Ishikawa (cell line): ENCODE results near the gene GAS2L2.
A peak's percentile ranks its signal among the peaks of the same experiment; 100 is the strongest.

Source experiments
- CEBPB ChIP-seq: IDR thresholded peaks from 2 replicates; pipeline ENCODE4 v1.6.1; 2012
- CREB1 ChIP-seq: IDR thresholded peaks from 2 replicates; pipeline ENCODE4 v1.6.1; 2012; ENCODE audit warnings: low read depth
- EGR1 ChIP-seq: IDR thresholded peaks from 2 replicates; pipeline ENCODE4 v1.6.1; 2012
- EP300 ChIP-seq: IDR thresholded peaks from 2 replicates; pipeline ENCODE4 v1.6.1; 2012; ENCODE audit warnings: borderline replicate concordance
- FOXM1 ChIP-seq: IDR thresholded peaks from 2 replicates; pipeline ENCODE4 v1.6.1; 2012; ENCODE audit warnings: low read depth, borderline replicate concordance
- NFIC ChIP-seq: IDR thresholded peaks from 2 replicates; pipeline ENCODE4 v1.6.1; 2012
- RAD21 ChIP-seq: IDR thresholded peaks from 2 replicates; pipeline ENCODE4 v1.6.1; 2012; ENCODE audit warnings: low read depth
- TAF1 ChIP-seq: IDR thresholded peaks from 2 replicates; pipeline ENCODE4 v1.6.1; 2012; ENCODE audit warnings: low read depth, mild to moderate bottlenecking
- TCF12 ChIP-seq: IDR thresholded peaks from 2 replicates; pipeline ENCODE4 v1.6.1; 2012; ENCODE audit warnings: low read depth
- TEAD4 ChIP-seq: IDR thresholded peaks from 2 replicates; pipeline ENCODE4 v1.6.1; 2012
- USF1 ChIP-seq: IDR thresholded peaks from 2 replicates; pipeline ENCODE4 v1.6.1; 2012
- YY1 ChIP-seq: IDR thresholded peaks from 2 replicates; pipeline ENCODE4 v1.6.1; 2012; ENCODE audit warnings: low read depth
- ZBTB7A ChIP-seq: IDR thresholded peaks from 2 replicates; pipeline ENCODE4 v1.6.1; 2012; ENCODE audit warnings: low read depth
- TF ChIP-seq, protein P1 (sequence below): IDR thresholded peaks from 2 replicates; pipeline ENCODE4 v1.6.1; 2012; ENCODE audit warnings: low read depth, mild to moderate bottlenecking
- TF ChIP-seq, protein P2 (sequence below): IDR thresholded peaks from 2 replicates; pipeline ENCODE4 v1.6.1; 2012

Gene GAS2L2

DNA sequence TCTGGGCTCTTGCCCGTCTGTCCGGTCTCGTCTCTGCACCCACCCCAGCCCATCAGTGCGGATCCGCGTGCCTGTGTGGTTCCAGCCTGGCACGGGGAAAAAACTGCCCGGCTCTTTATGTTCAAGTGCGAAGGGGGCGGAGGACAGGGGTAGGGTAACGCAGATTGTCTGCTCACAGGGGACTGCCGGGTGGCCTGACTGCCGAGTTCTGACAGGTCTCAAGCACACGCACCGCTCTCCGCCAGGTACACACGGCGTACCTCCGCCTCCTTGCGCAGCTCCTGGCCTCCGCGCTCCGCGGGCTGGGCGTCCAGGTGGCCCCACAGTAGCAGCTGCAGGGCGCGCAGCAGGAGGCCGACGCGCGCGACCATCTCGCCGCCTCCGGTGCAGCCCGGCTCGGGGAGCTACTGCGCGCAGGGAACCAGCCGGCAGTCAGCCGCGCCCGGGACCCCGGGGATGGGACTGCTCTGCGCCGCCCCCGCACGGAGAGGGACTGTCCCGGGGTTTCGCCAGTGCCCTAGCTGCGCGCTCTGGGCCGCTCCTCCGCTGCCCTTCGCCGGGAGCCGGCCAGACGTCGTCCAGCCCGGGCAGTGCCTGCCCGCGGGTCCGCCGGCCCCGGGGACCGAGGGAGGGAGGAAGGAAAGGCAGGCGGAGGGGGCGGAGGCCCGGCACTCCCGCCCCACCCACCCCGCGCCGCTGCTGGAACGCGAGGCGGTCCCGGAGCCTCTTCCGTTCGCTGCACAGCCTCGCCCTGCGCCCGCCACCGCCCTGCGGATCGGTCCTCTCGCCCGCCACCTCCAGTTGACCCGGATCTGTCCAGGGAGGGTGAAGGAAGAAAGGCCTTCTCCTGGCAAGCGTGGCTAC lies 42.2 kb upstream of the GAS2L2 start, which contains the start of gene MMP28:
MMP28 (minus strand) TSS at position 635 of the 864 bp plus-strand sequence; CDS start at position 371, 264 bp downstream.
- TF ChIP-seq YY1: no peak
- no peak for TF ChIP-seq TAF1
- TF ChIP-seq NFIC: no peak
- peak; percentile 40; the same call in 1 of the 2 replicates for TF ChIP-seq TCF12
- TF ChIP-seq, protein P1, sequence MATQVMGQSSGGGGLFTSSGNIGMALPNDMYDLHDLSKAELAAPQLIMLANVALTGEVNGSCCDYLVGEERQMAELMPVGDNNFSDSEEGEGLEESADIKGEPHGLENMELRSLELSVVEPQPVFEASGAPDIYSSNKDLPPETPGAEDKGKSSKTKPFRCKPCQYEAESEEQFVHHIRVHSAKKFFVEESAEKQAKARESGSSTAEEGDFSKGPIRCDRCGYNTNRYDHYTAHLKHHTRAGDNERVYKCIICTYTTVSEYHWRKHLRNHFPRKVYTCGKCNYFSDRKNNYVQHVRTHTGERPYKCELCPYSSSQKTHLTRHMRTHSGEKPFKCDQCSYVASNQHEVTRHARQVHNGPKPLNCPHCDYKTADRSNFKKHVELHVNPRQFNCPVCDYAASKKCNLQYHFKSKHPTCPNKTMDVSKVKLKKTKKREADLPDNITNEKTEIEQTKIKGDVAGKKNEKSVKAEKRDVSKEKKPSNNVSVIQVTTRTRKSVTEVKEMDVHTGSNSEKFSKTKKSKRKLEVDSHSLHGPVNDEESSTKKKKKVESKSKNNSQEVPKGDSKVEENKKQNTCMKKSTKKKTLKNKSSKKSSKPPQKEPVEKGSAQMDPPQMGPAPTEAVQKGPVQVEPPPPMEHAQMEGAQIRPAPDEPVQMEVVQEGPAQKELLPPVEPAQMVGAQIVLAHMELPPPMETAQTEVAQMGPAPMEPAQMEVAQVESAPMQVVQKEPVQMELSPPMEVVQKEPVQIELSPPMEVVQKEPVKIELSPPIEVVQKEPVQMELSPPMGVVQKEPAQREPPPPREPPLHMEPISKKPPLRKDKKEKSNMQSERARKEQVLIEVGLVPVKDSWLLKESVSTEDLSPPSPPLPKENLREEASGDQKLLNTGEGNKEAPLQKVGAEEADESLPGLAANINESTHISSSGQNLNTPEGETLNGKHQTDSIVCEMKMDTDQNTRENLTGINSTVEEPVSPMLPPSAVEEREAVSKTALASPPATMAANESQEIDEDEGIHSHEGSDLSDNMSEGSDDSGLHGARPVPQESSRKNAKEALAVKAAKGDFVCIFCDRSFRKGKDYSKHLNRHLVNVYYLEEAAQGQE: no peak
- no peak for TF ChIP-seq ZBTB7A
- TF ChIP-seq EGR1: peak; percentile 52
- TF ChIP-seq, protein P2, sequence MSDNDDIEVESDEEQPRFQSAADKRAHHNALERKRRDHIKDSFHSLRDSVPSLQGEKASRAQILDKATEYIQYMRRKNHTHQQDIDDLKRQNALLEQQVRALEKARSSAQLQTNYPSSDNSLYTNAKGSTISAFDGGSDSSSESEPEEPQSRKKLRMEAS: no peak
- TF ChIP-seq EP300: no peak
- no peak for TF ChIP-seq USF1
- TF ChIP-seq FOXM1: no peak
- TF ChIP-seq TEAD4: no peak
- TF ChIP-seq RAD21: no peak
- no peak for TF ChIP-seq CREB1
- no peak for TF ChIP-seq CEBPB

GRCh38 chr17:35793257-35793656 lies 40.2 kb upstream of the GAS2L2 start:
- no peak for TF ChIP-seq EGR1

GRCh38 chr17:35791681-35792350 lies 38.8 kb upstream of the GAS2L2 start:
- TF ChIP-seq YY1: no peak

DNA sequence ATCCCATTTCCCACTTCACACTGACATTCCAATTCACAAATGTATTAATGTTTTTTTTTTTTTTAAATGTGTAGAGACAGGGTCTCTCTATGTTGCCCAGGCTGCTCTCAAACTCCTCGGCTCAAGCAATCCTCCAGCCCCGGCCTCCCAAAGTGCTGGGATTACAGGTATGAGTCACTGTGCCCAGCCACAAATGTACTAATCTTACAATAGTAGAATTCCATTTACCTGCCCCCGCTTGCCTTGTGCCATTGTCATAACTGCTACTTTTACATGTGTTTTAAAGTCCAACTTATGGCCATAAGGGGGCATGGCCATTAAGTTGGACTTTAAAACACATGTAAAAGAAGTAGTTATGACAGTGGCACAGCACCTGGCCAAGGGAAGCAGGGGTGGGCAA lies 37.8 kb upstream of the GAS2L2 start:
- no peak for TF ChIP-seq CREB1
- TF ChIP-seq, protein P2: no peak
- no peak for TF ChIP-seq USF1
- no peak for TF ChIP-seq RAD21
- TF ChIP-seq, protein P1: no peak
- no peak for TF ChIP-seq TAF1
- no peak for TF ChIP-seq EP300
- no peak for TF ChIP-seq TEAD4
- TF ChIP-seq CEBPB: no peak
- no peak for TF ChIP-seq FOXM1

GRCh38 chr17:35788477-35789368 lies 35.7 kb upstream of the GAS2L2 start:
- no peak for TF ChIP-seq TEAD4
- TF ChIP-seq CEBPB: no peak
- no peak for TF ChIP-seq USF1
- no peak for TF ChIP-seq NFIC
- TF ChIP-seq YY1: no peak
- TF ChIP-seq CREB1: no peak
- TF ChIP-seq EGR1: no peak
- TF ChIP-seq, protein P2: no peak
- no peak for TF ChIP-seq EP300
- TF ChIP-seq, protein P1: no peak
- no peak for TF ChIP-seq ZBTB7A
- TF ChIP-seq TCF12: no peak
- TF ChIP-seq TAF1: no peak
- no peak for TF ChIP-seq RAD21
- no peak for TF ChIP-seq FOXM1
